Stimulated activated naive B cell treated with anti-CD40 and anti-IgM and Interleukin-4, amounts not matched to agents 10 μg/mL and 1 μg/mL and 100 μg/mL, for 72 hours (primary cell): ENCODE measurements around the gene LTBP2.

ENCODE experiments used
- ATAC-seq, 2 donors: fragments of 150-1000 bp; cut with Tn5 transposase; replicated peaks; 2 replicates each; pipeline ENCODE4 v1.10.0; 2021; ENCODE audit warnings: moderate library complexity in 1 of 2
- DNase-seq: peaks from one replicate; pipeline ENCODE4 v3.0.0; 2021
- H3K27ac Mint-ChIP-seq: one replicate; pipeline ENCODE4 v1.8.0; 2022; ENCODE audit warnings: mild to moderate bottlenecking, mixed read lengths
- H3K27me3 Mint-ChIP-seq, 2 donors: one replicate each; pipeline ENCODE4 v1.8.0; 2022; ENCODE audit warnings: mixed read lengths in 2 of 2
- H3K36me3 Mint-ChIP-seq, 2 donors: one replicate each; pipeline ENCODE4 v1.8.0; 2022; ENCODE audit warnings: mixed read lengths in 2 of 2, mild to moderate bottlenecking in 1 of 2
- H3K4me1 Mint-ChIP-seq, 2 donors: one replicate each; pipeline ENCODE4 v1.8.0; 2022; ENCODE audit warnings: mixed read lengths in 2 of 2, mild to moderate bottlenecking in 1 of 2
- H3K4me3 Mint-ChIP-seq, 2 donors: one replicate each; pipeline ENCODE4 v1.8.0; 2022; ENCODE audit warnings: mild to moderate bottlenecking in 2 of 2, mixed read lengths in 2 of 2, moderate library complexity in 1 of 2
- H3K9me3 Mint-ChIP-seq, 2 donors: one replicate each; pipeline ENCODE4 v1.8.0; 2022; ENCODE audit warnings: mixed read lengths in 2 of 2, mild to moderate bottlenecking in 1 of 2

The LTBP2 gene

DNA sequence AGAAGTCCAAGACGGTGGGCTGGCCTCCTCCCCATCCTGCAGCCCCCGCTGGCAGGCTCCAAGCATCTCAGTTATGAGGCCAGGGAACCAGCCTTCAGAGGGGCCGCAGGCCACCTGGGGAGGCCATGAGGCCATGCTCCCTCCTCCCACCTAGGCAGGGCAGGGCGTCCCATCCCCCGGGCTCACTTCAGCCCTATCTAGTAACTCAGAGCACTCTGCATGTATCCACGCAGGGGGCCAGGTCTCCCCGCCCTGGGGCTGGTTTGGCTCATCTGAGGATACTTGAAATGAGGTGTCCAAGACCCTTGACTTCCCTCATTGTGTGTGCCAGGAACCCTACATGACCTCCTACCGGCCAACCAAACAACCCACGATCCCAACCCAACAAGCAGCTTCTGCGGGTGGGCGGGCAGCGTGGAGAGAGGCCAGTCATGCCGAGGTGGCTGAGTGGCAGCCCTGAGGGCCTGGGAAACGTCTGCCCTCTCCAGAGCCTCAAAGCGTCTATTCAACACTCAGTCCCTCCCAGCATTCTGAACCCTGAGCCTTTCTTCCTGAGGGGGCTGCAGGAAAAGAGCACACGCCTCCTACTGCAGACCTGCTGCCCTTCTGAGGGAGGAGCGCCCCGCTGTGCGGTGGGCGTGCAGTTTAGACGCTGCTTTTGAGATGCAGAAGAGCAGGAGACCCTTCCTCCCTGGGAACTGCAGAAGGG is 101.7 kb downstream of the LTBP2 start:
- H3K27ac Mint-ChIP-seq = peak overlapping the region; percentile 47
- ATAC-seq (no peak), DNase-seq (no peak)
- H3K27me3 Mint-ChIP-seq = peaks cover 18 to 21% of the 10 kb centered on the region in 2 donors
- H3K36me3 Mint-ChIP-seq = no peaks in the 10 kb centered on the region
- peaks cover 28 to 33% of the 10 kb centered on the region in 2 donors for H3K4me1 Mint-ChIP-seq
- H3K4me3 Mint-ChIP-seq = no peak overlapping the region
- H3K9me3 Mint-ChIP-seq = no peaks in the 10 kb centered on the region

DNA sequence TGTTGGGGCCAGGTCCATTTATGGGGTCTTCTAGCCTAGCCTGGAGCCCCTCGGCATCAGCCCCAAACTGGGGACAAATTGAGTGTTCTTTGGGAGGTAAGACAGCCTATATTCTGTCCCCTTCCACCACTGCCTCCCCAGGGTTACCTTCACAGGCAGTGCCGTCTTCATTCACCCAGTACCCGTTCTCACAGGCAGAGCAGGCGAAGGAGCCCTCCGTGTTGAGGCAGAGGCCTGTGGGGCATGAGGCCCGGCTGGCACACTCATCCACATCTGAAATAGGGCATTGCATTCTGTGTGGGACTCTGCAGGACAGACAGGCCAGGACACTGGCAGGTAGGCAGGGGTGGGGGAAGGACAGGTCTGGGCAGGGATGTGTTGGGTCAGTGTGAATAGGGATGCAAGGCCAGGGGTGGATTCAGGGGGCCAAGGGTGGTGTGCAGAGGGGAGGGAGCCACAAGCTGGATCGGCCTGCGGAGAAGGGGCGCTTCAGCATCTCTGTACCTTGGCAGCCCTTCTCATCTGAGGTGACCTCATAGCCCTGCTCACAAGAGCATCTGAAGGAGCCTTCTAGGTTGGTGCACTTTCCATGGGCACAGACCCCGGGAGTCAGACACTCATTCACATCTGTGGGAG is 102.3 kb downstream of the LTBP2 start:
- H3K27me3 Mint-ChIP-seq = peaks cover 18 to 21% of the 10 kb centered on the region in 2 donors
- H3K4me1 Mint-ChIP-seq = peaks cover 27 to 31% of the 10 kb centered on the region in 2 donors
- DNase-seq (no peak), ATAC-seq (no peak)
- H3K36me3 Mint-ChIP-seq = no peaks in the 10 kb centered on the region
- no peak overlapping the region for H3K4me3 Mint-ChIP-seq
- no peaks in the 10 kb centered on the region for H3K9me3 Mint-ChIP-seq
- no peak overlapping the region for H3K27ac Mint-ChIP-seq

DNA sequence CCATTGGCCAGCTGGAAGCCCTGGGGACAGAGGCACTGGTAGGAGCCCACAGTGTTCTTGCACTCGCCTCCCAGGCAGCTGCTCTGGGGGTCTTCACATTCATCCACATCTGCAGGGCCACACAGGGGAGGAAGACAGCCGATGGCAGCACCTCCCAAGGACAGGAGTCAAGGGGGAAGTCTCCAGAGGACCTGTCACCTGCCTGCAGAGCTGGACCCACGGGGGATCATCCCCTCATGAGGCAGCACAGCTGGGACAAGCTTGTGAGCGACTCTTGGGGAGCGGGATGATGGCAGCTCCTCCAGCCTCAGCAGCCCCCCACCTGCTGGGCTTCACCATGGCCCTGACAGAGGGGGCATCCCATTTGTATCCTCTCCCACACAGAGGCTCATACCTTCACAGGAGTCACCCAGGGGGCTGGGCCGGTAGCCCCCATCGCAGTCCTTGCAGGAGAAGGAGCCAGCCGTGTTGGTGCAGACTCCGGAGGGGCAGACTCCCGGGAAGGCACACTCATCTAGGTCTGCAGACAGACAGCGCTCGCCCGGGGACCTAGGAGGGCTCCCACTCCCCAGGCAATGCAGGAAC is 103.1 kb downstream of the LTBP2 start:
- ATAC-seq = no peak
- Mint-ChIP-seq H3K4me3 (no peak overlapping the region), H3K36me3 (no peaks in the 10 kb centered on the region), H3K4me1 (peaks cover 22 to 25% of the 10 kb centered on the region in 2 donors), H3K27ac (no peak overlapping the region), H3K9me3 (no peaks in the 10 kb centered on the region), H3K27me3 (peaks cover 18 to 21% of the 10 kb centered on the region in 2 donors)
- no peak for DNase-seq

DNA sequence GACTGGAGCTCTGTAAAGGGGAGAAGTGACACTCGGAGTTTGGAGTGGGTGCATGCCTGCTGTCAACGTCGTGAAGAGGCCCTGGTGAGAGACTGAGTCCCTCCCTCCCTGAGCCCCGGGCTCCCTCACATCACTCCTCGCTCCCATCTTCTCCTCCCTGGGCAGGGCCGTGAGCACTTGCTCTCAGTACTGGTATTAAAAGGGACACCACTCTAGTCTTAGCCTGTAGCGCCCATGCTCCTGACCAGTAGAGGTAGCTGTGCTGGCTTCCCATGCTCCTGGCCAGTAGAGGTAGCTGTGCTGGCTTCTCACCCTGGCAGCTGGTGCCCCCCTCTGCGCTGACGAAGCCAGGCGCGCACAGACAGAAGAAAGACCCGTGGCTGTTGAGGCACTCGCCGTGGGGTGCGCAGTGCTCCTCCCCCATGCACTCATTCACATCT is 103.7 kb downstream of the LTBP2 start:
- H3K36me3 Mint-ChIP-seq = no peaks in the 10 kb centered on the region

DNA sequence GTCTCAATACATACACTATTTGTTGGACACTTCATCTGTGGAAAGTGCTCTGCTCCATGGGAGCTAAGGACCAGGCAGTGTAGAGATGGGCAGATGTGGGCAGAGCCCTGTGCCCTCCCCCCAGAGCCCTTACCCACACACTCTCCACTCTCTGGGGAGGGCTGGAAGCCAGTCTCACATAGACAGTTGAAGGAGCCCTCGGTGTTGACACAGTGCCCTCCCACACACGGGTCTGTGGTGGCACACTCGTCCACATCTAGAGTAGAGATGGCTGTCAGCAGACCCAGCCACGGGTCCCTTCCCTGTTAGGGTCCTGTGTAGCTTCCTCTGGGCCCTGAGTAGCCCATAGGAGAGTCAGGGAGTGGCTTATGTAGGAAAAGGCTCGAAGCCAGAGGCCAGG is 104.2 kb downstream of the LTBP2 start:
- no peak overlapping the region for H3K4me3 Mint-ChIP-seq
- no peaks in the 10 kb centered on the region for H3K36me3 Mint-ChIP-seq
- H3K27ac Mint-ChIP-seq = no peak overlapping the region
- peaks cover 18 to 21% of the 10 kb centered on the region in 2 donors for H3K27me3 Mint-ChIP-seq
- DNase-seq = no peak
- H3K4me1 Mint-ChIP-seq = peaks cover 20 to 25% of the 10 kb centered on the region in 2 donors
- no peak for ATAC-seq
- no peaks in the 10 kb centered on the region for H3K9me3 Mint-ChIP-seq

More for the DNA sequence above, 103.7 kb downstream of the LTBP2 start:
- ATAC-seq (no peak), DNase-seq (no peak)
- peaks cover 20 to 25% of the 10 kb centered on the region in 2 donors for H3K4me1 Mint-ChIP-seq
- H3K4me3 Mint-ChIP-seq = no peak overlapping the region
- H3K27me3 Mint-ChIP-seq = peaks cover 18 to 21% of the 10 kb centered on the region in 2 donors
- H3K27ac Mint-ChIP-seq = no peak overlapping the region
- no peaks in the 10 kb centered on the region for H3K9me3 Mint-ChIP-seq

DNA sequence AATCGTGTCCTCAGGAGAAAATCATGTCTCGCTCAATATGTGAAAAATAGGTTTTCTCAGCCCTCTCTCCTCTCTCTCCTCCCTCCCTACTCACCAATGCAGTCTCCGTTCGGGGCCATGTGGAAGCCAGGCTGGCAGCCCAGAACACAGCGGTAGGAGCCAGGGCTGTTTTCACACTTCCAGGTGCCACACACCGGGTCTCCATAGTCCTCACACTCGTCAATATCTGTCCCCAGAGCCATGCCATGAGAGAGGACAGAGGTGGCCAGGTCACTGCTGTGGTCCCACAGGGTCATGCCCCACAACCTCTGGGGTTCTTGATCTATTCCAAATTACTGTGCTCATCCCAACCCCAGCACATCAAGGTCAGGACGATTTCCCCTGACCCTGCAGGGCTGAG is 105.0 kb downstream of the LTBP2 start:
- Mint-ChIP-seq H3K27ac (peak overlapping the region; percentile 16), H3K27me3 (peaks cover 18 to 21% of the 10 kb centered on the region in 2 donors), H3K36me3 (no peaks in the 10 kb centered on the region), H3K4me3 (peak overlapping the region in 1 of 2 donors; percentile 25), H3K4me1 (peaks cover 22 to 30% of the 10 kb centered on the region in 2 donors), H3K9me3 (no peaks in the 10 kb centered on the region)
- DNase-seq (no peak), ATAC-seq (no peak)

DNA sequence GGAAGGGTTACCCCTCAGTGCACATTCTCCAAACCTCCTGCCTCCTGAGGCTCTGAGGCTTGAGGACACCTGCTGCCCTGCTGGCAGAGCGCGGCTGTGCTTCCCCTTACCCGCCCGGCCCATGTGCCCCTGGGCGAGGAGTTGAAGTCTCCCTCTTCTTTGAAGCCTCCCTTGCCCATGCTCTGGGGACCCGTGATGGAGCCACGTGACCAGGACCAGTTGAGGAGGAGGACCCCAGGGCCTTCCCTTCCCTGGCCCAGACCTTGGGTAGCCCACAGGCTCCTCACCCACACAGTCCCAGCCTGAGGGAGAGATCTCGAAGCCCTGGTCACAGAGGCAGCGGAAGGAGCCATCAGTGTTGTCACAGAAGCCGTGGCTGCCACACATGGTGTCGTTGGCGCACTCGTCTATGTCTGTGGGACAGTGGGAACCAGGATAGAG is 105.6 kb downstream of the LTBP2 start:
- peaks cover 22 to 34% of the 10 kb centered on the region in 2 donors for H3K4me1 Mint-ChIP-seq
- peaks cover 18% of the 10 kb centered on the region in 2 donors for H3K27me3 Mint-ChIP-seq
- H3K4me3 Mint-ChIP-seq = no peak overlapping the region
- no peaks in the 10 kb centered on the region for H3K9me3 Mint-ChIP-seq
- no peaks in the 10 kb centered on the region for H3K36me3 Mint-ChIP-seq
- no peak overlapping the region for H3K27ac Mint-ChIP-seq
- DNase-seq (no peak), ATAC-seq (peak; percentile 69 to 73)

DNA sequence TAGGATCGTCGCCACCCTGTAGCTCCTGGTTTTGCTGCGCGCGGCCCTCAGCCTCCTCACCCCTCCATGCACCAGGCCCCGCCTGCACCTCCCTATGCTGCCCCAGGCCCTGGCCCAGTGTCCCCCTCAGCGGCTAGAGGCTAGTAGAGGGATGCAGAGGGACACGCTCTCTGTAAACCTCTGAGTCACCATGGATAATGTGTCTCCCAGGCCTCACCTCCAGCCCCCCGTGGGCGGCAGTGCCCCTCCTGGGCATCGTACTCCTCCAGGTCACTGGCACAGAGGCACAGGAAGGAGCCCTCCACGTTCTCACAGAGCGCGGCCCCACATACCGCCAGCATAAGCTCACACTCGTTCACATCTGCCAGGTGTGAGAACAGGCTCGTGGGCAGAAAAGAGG is 106.2 kb downstream of the LTBP2 start:
- DNase-seq = no peak
- Mint-ChIP-seq H3K27ac (no peak overlapping the region), H3K9me3 (no peaks in the 10 kb centered on the region), H3K4me1 (peaks cover 22 to 34% of the 10 kb centered on the region in 2 donors), H3K4me3 (no peak overlapping the region), H3K27me3 (peaks cover 12 to 13% of the 10 kb centered on the region in 2 donors), H3K36me3 (peaks cover 0 to 4% of the 10 kb centered on the region in 2 donors)
- ATAC-seq = peak; percentile 18 to 19

DNA sequence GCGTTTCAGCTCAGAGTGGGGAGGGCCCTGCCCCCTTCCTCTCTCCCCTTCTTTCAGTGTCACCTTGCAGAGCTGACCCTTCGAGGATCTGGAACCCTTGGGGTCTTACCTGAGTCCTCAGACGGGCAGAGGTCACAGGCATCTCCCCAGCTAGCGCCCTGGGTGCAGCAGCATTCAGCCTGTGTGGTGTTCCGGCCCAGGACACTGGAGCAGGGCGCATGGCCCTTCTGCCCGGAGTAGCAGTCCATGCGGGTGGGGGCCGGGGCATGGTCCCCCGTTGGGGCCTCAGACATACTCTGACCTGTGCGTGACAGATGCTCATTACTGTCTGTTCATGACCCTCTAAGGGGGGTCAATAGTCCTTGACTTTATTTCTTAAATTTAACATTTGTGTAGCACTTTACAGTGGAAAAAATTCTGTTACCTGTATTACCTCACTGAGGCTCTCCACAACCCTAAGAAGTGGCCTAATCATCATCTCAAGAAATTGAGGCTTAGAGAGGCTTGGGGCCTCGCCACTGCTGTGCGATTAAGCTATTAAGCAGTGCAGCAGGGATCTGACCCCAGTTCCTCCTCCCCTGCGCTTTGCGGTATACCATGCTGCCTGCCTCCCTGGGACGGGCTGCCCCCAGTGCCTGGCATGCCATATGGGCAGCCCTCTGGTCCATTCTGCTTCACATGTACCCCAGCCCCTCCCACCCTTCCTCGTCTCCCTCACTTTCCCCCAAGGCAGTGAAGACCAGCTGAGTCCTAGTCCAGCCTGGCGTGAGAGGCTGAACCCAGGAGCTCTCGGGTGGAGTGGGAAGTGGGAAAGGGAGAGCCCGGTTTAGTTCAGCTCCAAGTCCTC is 106.9 kb downstream of the LTBP2 start:
- DNase-seq (no peak), ATAC-seq (no peak)
- Mint-ChIP-seq H3K4me3 (no peak overlapping the region), H3K36me3 (peaks cover 0 to 4% of the 10 kb centered on the region in 2 donors), H3K27ac (no peak overlapping the region), H3K9me3 (no peaks in the 10 kb centered on the region), H3K27me3 (peaks cover 7 to 13% of the 10 kb centered on the region in 2 donors), H3K4me1 (peaks cover 22 to 34% of the 10 kb centered on the region in 2 donors)

DNA sequence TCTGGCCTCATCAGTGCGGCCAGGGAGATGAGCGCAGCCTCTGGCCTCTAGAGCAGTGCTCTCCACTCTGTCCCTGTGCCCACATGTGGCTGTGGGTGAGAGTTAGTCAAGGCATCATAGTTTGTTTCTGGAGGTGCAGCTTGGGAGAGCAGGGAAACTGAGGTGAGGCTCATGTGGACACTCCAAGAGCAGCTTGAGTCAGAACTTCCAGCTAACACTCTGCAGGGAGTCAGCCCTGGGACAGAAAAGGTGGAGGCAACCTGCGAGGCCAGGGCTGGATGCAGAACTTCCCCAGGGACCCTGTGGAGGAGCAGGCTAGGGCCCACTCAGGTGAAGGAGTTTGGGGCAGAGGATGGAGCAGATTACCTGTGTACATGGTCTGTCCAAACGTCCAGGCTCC is 107.6 kb downstream of the LTBP2 start:
- H3K27ac Mint-ChIP-seq = no peak overlapping the region
- DNase-seq (no peak), ATAC-seq (no peak)
- H3K4me3 Mint-ChIP-seq = no peak overlapping the region
- peaks cover 22 to 34% of the 10 kb centered on the region in 2 donors for H3K4me1 Mint-ChIP-seq
- peaks cover 0 to 4% of the 10 kb centered on the region in 2 donors for H3K36me3 Mint-ChIP-seq
- peaks cover 1 to 9% of the 10 kb centered on the region in 2 donors for H3K27me3 Mint-ChIP-seq
- no peaks in the 10 kb centered on the region for H3K9me3 Mint-ChIP-seq

DNA sequence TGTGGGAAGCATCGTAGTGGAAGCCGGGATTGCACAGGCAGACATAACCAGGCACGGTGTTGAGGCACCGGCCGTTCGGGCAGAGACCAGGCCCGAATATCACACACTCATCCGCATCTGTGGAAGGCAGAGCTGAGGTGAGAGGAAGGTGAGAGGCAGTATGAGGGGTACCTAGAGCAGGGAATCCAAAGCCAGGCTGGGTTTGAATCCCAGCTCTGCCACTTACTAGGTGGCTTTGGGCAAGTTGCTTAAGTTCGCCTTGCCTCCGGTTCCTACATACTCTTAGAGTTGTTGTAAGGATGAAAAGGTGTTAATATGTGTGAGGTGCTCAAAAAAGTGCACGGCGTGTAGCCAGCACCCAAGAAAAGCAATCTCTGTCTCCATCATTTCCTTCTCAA is 108.1 kb downstream of the LTBP2 start:
- DNase-seq (no peak), ATAC-seq (no peak)
- H3K9me3 Mint-ChIP-seq = no peaks in the 10 kb centered on the region
- no peak overlapping the region for H3K4me3 Mint-ChIP-seq
- H3K27ac Mint-ChIP-seq = no peak overlapping the region
- peaks cover 22 to 34% of the 10 kb centered on the region in 2 donors for H3K4me1 Mint-ChIP-seq
- peaks cover 0 to 7% of the 10 kb centered on the region in 2 donors for H3K27me3 Mint-ChIP-seq
- peaks cover 0 to 4% of the 10 kb centered on the region in 2 donors for H3K36me3 Mint-ChIP-seq

DNA sequence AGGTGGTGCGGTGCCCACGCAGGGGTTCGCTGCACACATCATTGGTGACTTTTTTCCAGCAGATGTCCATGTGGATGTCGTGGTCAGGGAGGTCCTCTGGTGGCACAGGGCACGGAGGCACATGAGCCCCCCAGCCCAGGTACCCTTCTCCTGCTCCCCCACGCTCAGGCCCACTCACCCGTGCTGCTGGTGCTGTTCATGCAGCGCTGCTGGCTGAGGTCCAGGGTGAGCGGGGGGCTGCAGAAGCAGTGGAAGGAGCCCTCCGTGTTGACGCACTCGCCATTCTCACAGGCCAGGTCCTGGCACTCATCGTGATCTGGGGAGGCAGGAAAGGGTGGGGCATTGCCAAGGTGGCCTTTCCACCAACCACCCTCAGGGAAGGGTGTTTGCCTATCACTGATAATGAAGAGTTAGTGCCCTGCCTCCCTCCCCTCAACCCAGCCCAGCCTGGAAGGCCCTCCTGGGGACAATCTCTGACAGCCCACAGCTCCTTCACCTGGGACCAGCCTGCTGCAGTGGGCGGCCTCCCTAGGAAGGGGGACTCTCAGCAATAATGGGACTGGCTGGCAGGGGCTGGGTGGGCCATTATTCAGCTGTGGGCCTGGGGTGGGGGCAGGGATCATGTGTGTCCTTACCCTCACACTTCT is 108.6 kb downstream of the LTBP2 start:
- no peak for DNase-seq
- peaks cover 0 to 7% of the 10 kb centered on the region in 2 donors for H3K27me3 Mint-ChIP-seq
- no peak for ATAC-seq
- H3K36me3 Mint-ChIP-seq = peaks cover 0 to 4% of the 10 kb centered on the region in 2 donors
- no peak overlapping the region for H3K4me3 Mint-ChIP-seq
- H3K27ac Mint-ChIP-seq = no peak overlapping the region
- no peaks in the 10 kb centered on the region for H3K9me3 Mint-ChIP-seq
- peaks cover 22 to 34% of the 10 kb centered on the region in 2 donors for H3K4me1 Mint-ChIP-seq

DNA sequence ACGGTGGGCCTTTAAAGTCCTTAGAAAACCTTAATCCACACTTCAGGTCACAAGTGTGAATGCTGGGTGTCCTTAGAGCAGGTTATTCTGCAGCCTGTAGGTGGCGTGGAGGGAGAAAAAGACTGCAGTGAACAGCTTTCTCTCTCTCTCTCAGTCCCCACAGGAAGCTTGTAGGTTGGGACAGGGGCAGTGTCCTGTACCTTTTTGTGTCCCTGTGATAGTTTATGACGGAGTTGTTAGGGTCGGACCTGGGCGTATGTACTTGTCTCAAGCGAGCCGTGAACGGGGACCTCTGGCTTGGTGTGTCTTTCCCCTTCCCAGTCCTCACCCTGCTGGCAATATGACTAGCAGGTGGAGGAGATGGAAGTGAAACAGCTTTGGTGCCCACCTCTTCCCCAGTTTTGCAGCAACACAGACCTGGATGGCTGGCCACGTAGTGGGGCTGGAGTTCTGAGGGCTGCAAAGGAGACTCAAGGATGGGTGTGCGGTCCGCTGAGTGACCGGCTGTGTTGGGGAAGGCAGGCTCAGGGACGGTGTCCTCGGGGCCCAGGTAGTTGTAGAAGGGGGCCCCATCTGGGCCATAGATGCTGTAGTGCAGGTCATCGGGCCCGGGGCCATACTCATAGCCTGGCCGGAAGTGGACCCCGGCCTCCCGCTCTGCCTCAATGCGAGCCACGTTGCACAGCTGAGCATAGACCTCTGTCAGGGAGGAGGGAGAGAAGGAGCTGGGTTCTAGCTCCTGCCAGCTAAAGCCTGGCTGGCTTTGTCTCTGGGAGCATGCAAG is 109.6 kb downstream of the LTBP2 start:
- no peak overlapping the region for H3K4me3 Mint-ChIP-seq
- DNase-seq (no peak), ATAC-seq (peak; percentile 42 to 56)
- H3K36me3 Mint-ChIP-seq = peaks cover 0 to 4% of the 10 kb centered on the region in 2 donors
- H3K9me3 Mint-ChIP-seq = no peaks in the 10 kb centered on the region
- peaks cover 0 to 2% of the 10 kb centered on the region in 2 donors for H3K27me3 Mint-ChIP-seq
- H3K4me1 Mint-ChIP-seq = peaks cover 17 to 27% of the 10 kb centered on the region in 2 donors
- H3K27ac Mint-ChIP-seq = no peak overlapping the region
